ENCODE data around the gene TBPL2. TPM values are rescaled to one million over a fixed set of nuclear protein-coding genes. Genes with fewer than 3 reads are reported as not detected.

The TBPL2 gene
- total RNA-seq, 1 experiment from 2014 or later = not detected

DNA sequence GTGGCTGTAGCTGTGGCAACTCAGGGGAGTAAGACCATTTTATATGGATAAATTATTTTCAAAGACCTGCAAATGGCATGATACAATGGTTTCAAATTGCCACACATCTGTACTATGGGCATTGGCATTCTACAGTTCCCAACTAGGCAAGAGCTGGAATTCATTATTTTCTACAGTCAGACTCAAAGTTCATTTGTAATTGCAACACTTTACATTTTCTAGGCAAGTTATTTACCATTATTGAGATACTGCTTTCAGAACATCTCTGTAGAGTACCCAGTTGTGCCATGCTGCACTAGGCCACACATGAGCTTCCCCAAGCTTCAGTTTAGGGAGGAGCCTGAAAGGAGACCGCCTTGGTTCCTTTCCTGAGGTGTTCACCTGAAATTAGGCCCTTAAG is 20.8 kb downstream of the TBPL2 start:
- Histone ChIP-seq H4K20me1 (ENCODE audit: control insufficient read depth, insufficient read depth, insufficient read length) (no peaks in the 10 kb centered on the region), H3K18ac (ENCODE audit: insufficient read length, low read depth, low read length) (no peak overlapping the region), H2AK5ac (ENCODE audit: insufficient read length, low read length) (no peak overlapping the region), H2BK12ac (ENCODE audit: insufficient read length, low read depth, low read length) (no peak overlapping the region), H3K23ac (ENCODE audit: insufficient read length, low read depth, low read length) (no peak overlapping the region), H4K5ac (ENCODE audit: insufficient read length, low read depth, low read length) (no peak overlapping the region), H4K8ac (replicated peaks; ENCODE audit: insufficient read length, low read depth, low read length) (no peak overlapping the region), H3T11ph (ENCODE audit: low read length) (no peak overlapping the region), H2BK20ac (ENCODE audit: low read depth, low read length, poor library complexity, severe bottlenecking) (no peak overlapping the region), H2BK5ac (ENCODE audit: insufficient read length, low read length) (no peak overlapping the region), H4K91ac (ENCODE audit: insufficient read length, low read depth, low read length) (no peak overlapping the region), H3K23me2 (ENCODE audit: insufficient read length, low read depth, low read length, poor library complexity, severe bottlenecking) (no peaks in the 10 kb centered on the region), H3K79me1 (ENCODE audit: insufficient read depth, low read depth, low read length, poor library complexity, severe bottlenecking) (no peaks in the 10 kb centered on the region), H2BK15ac (ENCODE audit: low read depth, low read length) (no peak overlapping the region), H3K27me3 (ENCODE audit: insufficient read depth, low read length) (no peaks in the 10 kb centered on the region), H3K4ac (ENCODE audit: low read depth, low read length) (no peak overlapping the region), H2AFZ (ENCODE audit: low read length) (no peak overlapping the region), H3K4me1 (ENCODE audit: insufficient read depth, low read length) (no peaks in the 10 kb centered on the region), H3K4me2 (ENCODE audit: insufficient read depth, insufficient read length, low read length) (no peak overlapping the region), H3K14ac (ENCODE audit: insufficient read depth, low read length) (no peak overlapping the region), H3K79me2 (ENCODE audit: insufficient read depth, low read length) (no peaks in the 10 kb centered on the region), H3K56ac (ENCODE audit: insufficient read length, low read depth, low read length) (no peak overlapping the region), H3K27ac (ENCODE audit: insufficient read length, low read depth, low read length) (no peak overlapping the region), H2BK120ac (ENCODE audit: low read depth, low read length, poor library complexity, severe bottlenecking) (no peak overlapping the region), H3K9ac (ENCODE audit: extremely low read depth, insufficient read length, low read length) (no peak overlapping the region), H3K9me3 (ENCODE audit: control insufficient read depth, low read depth, low read length) (no peaks in the 10 kb centered on the region)
- no CpG with 5 or more reads among the region's 1 CpG for WGBS (ENCODE audit: extremely low coverage, insufficient read length, low lambda C conversion rate)
- Mint-ChIP-seq H3K27ac (no peak overlapping the region), H3K36me3 (ENCODE audit: insufficient read depth in 1 of 3, low read depth in 3 of 3) (no peaks in the 10 kb centered on the region), H3K4me3 (no peak overlapping the region), H3K27me3 (ENCODE audit: low read depth) (peaks cover 5% of the 10 kb centered on the region; the same call in 1 of the 2 replicates), H3K4me1 (peaks cover 7 to 13% of the 10 kb centered on the region in 2 experiments), H3K9me3 (no peaks in the 10 kb centered on the region; a peak in 1 of 5 replicates)
- TF ChIP-seq, protein P1, sequence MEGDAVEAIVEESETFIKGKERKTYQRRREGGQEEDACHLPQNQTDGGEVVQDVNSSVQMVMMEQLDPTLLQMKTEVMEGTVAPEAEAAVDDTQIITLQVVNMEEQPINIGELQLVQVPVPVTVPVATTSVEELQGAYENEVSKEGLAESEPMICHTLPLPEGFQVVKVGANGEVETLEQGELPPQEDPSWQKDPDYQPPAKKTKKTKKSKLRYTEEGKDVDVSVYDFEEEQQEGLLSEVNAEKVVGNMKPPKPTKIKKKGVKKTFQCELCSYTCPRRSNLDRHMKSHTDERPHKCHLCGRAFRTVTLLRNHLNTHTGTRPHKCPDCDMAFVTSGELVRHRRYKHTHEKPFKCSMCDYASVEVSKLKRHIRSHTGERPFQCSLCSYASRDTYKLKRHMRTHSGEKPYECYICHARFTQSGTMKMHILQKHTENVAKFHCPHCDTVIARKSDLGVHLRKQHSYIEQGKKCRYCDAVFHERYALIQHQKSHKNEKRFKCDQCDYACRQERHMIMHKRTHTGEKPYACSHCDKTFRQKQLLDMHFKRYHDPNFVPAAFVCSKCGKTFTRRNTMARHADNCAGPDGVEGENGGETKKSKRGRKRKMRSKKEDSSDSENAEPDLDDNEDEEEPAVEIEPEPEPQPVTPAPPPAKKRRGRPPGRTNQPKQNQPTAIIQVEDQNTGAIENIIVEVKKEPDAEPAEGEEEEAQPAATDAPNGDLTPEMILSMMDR (conservative IDR thresholded peaks at IDR 0.05) = no peak
- no peak for DNase-seq
